Measurements from ENCODE around the gene LEMD2. TPM values are rescaled to one million over a fixed set of nuclear protein-coding genes. Genes with fewer than 3 reads are reported as not detected.

The LEMD2 gene
- total and polyA plus RNA-seq, 2 of the 4 experiments (the other 2 are of a cell fraction) = 26.5 to 43.6 TPM

DNA sequence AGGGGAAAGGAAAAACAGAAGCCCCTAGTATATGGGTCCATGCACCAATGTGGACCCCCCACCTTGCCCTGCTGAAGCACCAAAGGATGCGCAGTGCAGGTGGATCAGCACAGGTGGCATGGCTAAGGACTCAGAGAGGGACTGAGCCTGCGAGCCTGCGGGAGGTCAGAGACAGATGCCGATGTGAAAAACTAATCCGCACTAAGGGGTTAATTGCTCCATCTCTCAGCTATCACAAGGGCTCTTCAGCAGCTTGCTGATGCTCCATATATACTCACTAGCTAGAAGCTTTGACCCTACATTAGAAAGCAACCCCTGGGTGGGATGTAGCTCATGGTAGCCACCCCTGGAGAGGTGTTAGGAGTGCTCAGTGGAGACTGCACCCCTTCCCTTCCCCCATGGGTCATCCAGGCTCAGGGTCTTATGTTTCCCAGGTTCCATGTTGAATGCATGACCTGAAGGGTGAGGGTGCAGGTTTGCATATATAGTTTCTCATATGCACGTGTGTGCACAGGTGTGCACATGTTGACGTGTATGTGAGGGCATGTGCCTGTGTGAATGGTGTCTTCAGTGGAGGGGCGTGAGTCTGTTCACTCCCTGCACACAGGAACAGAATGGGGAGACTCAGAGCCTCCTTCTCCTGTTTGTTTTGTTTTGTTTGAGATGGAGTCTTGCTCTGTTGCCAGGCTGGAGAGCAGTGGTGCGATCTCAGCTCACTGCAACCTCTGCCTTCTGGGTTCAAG lies 28.9 kb downstream of the LEMD2 start (continued):
- TF ChIP-seq, protein P1, sequence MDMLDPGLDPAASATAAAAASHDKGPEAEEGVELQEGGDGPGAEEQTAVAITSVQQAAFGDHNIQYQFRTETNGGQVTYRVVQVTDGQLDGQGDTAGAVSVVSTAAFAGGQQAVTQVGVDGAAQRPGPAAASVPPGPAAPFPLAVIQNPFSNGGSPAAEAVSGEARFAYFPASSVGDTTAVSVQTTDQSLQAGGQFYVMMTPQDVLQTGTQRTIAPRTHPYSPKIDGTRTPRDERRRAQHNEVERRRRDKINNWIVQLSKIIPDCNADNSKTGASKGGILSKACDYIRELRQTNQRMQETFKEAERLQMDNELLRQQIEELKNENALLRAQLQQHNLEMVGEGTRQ (IDR thresholded peaks at IDR 0.05; ENCODE audit: low read depth, low read length) = no peak

DNA sequence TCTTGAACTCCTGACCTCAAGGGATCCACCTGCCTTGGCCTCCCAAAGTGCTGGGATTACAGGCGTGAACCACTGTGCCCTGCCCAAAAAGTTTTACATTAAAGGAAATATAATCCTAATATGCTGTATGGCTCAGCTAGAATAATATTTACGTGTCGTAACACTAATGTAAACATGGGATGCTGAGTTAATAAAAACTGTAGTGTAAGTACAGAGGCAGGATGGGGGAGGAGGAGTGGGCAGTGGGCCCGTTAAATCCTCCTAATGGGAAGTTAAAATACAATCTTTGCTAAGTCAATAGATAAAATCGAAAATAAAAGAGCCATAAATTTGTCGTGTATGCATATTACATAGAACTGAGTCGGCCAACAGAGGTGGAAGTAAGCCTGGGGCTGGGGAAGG lies 30.1 kb downstream of the LEMD2 start:
- Histone ChIP-seq H3K4me3 (ENCODE audit: insufficient read depth, low read depth, low read length) (no peak overlapping the region), H2BK120ac (ENCODE audit: low read depth, low read length) (peak overlapping the region; percentile 27; the same call in 1 of the 2 replicates), H3K56ac (ENCODE audit: extremely low read depth, insufficient read depth, low read length) (no peak overlapping the region), H4K20me1 (ENCODE audit: insufficient read depth, low read length) (peaks cover 5% of the 10 kb centered on the region), H3K4ac (ENCODE audit: low read depth, low read length) (no peak overlapping the region), H3K4me1 (ENCODE audit: control insufficient read depth, insufficient read depth, low read length) (peaks cover 19% of the 10 kb centered on the region; the same call in 1 of the 2 replicates), H2BK15ac (ENCODE audit: low read depth, low read length) (no peak overlapping the region), H4K5ac (ENCODE audit: low read depth, low read length) (no peak overlapping the region), H2BK20ac (ENCODE audit: low read depth, low read length) (no peak overlapping the region), H2BK5ac (ENCODE audit: low read depth, low read length, poor library complexity, severe bottlenecking) (no peak overlapping the region), H3K23ac (ENCODE audit: low read depth, low read length) (no peak overlapping the region), H2AFZ (replicated peaks; ENCODE audit: low read length, poor library complexity) (no peak overlapping the region), H3K18ac (ENCODE audit: low read depth, low read length) (0 out of 2 replicates have a peak overlapping the region, but pooled peaks have one; percentile 9), H3K9ac (ENCODE audit: low read depth, low read length) (no peak overlapping the region), H4K8ac (ENCODE audit: low read depth in 2 of 2, low read length in 2 of 2) (no peak overlapping the region), H3K36me3 (ENCODE audit: control insufficient read depth, insufficient read depth, low read length) (no peaks in the 10 kb centered on the region), H3K14ac (replicated peaks; ENCODE audit: low read depth, low read length) (no peak overlapping the region), H4K91ac (ENCODE audit: insufficient read depth, low read depth, low read length) (no peak overlapping the region), H2AK9ac (replicated peaks; ENCODE audit: low read depth, low read length, poor library complexity) (no peak overlapping the region), H3K9me3 (ENCODE audit: control insufficient read depth, insufficient read depth, low read length) (no peaks in the 10 kb centered on the region), H2AK5ac (ENCODE audit: low read depth, low read length) (0 out of 2 replicates have a peak overlapping the region, but pooled peaks have one; percentile 9), H3K79me1 (ENCODE audit: low read depth in 1 of 2, low read length in 2 of 2) (no peaks in the 10 kb centered on the region), H3K27me3 (ENCODE audit: control insufficient read depth, insufficient read depth, low read length) (no peaks in the 10 kb centered on the region), H3K27ac (ENCODE audit: insufficient read depth, low read length) (no peak overlapping the region; the same call in 1 of the 2 replicates), H3K4me2 (ENCODE audit: low read depth, low read length) (peak overlapping the region; percentile 11), H3K9me1 (ENCODE audit: insufficient read depth, low read length) (no peaks in the 10 kb centered on the region)
- intact Hi-C loops (cut with micrococcal nuclease) = no loop called here
- ChIA-PET CTCF (interaction anchor here (0.6 to 4.8 kb wide), 2 partner anchors 13 to 375 kb away, joined by 5 to 29 read pairs; partner anchors contain the start of gene IP6K3), POLR2A (ENCODE audit: unreplicated experiment) (no interaction called here)
- BruUV-seq (replicated peaks) = no TSS peak
- in situ Hi-C loops (cut with MboI; ENCODE audit: low sequenced_read_pairs) = no loop called here
- no CpG with 5 or more reads among the region's 7 CpGs for WGBS, 2 experiments (ENCODE audit: extremely low coverage in 2 of 2, insufficient read length in 1 of 2)
- dilution Hi-C loops (cut with HindIII; ENCODE audit: low sequenced_read_pairs, unreplicated experiment) = no loop called here
- DNase-seq = peak; percentile 53
- ATAC-seq (ENCODE audit: low read depth) = peak; percentile 40
- TF ChIP-seq CEBPB (IDR thresholded peaks at IDR 0.05; ENCODE audit: low read depth, low read length) (0 out of 2 replicates have a peak, but pooled peaks have one; percentile 25), RCOR1 (IDR thresholded peaks at IDR 0.05; ENCODE audit: insufficient replicate concordance, low read length) (no peak)
